ENCODE data around the gene GSG1L.

The GSG1L gene

DNA sequence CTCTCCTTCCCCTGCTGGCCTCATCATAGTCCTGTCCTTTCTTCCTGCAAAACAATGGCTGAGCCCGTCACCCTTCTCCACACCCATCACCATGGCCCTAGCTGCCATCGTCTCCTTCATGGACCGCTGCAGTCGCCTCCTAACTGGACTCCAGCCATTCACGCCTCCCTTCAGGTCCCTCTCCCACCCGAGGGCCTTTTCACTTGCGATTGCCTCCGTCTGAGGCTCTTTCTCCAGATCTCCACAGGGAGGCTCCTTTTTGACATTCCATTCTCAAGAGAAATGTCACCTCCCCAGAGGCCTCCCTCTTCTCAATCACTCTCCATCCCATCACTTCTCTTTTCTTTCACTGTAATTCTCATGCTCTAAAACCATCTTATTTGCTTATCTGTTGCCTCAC lies 23.5 kb downstream of the GSG1L start:
- Histone ChIP-seq H3K79me1 (replicated peaks; ENCODE audit: low read length, poor library complexity, severe bottlenecking) (no peaks in the 10 kb centered on the region), H4K91ac (ENCODE audit: low read length) (no peak overlapping the region), H2BK120ac (ENCODE audit: low read depth, low read length) (no peak overlapping the region), H3K27ac (ENCODE audit: low read length, poor library complexity, severe bottlenecking) (no peak overlapping the region), H3K23ac (ENCODE audit: low read length in 2 of 2) (no peak overlapping the region), H3K4ac (ENCODE audit: low read depth in 1 of 2, low read length in 2 of 2) (no peak overlapping the region), H3K18ac (ENCODE audit: low read depth in 1 of 2, low read length in 2 of 2) (no peak overlapping the region), H3K9me3 (ENCODE audit: control insufficient read depth, low read length) (no peaks in the 10 kb centered on the region), H3K4me1 (ENCODE audit: control insufficient read depth, insufficient read depth, low read depth, low read length) (no peaks in the 10 kb centered on the region), H2BK12ac (ENCODE audit: low read length in 2 of 2) (no peak overlapping the region), H3K4me2 (ENCODE audit: low read length, poor library complexity, severe bottlenecking) (no peak overlapping the region), H3K27me3 (ENCODE audit: control insufficient read depth in 1 of 2, insufficient read depth in 1 of 2, low read length in 2 of 2) (peaks cover 12 to 44% of the 10 kb centered on the region in 2 experiments), H4K8ac (ENCODE audit: low read length) (no peak overlapping the region), H3K4me3 (ENCODE audit: insufficient read depth in 1 of 2, low read depth in 1 of 2, low read length in 2 of 2) (no peak overlapping the region), H2AFZ (ENCODE audit: low read depth, low read length) (no peak overlapping the region), H3K36me3 (ENCODE audit: control insufficient read depth in 1 of 2, insufficient read depth in 2 of 2, low read depth in 1 of 2, low read length in 2 of 2) (no peaks in the 10 kb centered on the region), H2BK5ac (ENCODE audit: low read depth, low read length, poor library complexity, severe bottlenecking) (no peak overlapping the region), H3K9ac (ENCODE audit: low read length) (no peak overlapping the region), H2BK15ac (ENCODE audit: low read depth, poor library complexity, severe bottlenecking) (no peak overlapping the region), H3K14ac (ENCODE audit: low read length in 2 of 2) (no peak overlapping the region), H2AK5ac (ENCODE audit: low read length, severe bottlenecking) (no peak overlapping the region)
- WGBS = 46% methylated on average over 8 of the region's 8 CpGs
- no peak for DNase-seq

- H3K79me1 ChIP-seq (replicated peaks; ENCODE audit: low read length, poor library complexity, severe bottlenecking) = no peaks in the 10 kb centered on the region
- H2BK12ac ChIP-seq (ENCODE audit: low read length in 2 of 2) = no peak overlapping the region
- H3K36me3 ChIP-seq (ENCODE audit: control insufficient read depth in 1 of 2, insufficient read depth in 2 of 2, low read depth in 1 of 2, low read length in 2 of 2) = no peaks in the 10 kb centered on the region
- no peak overlapping the region for H4K8ac ChIP-seq (ENCODE audit: low read length)
- 94% methylated on average over 10 of the region's 10 CpGs for WGBS
- no peak for DNase-seq
- H3K23ac ChIP-seq (ENCODE audit: low read length in 2 of 2) = no peak overlapping the region
- no peak overlapping the region for H2BK120ac ChIP-seq (ENCODE audit: low read depth, low read length)
- no peak overlapping the region for H3K4me2 ChIP-seq (ENCODE audit: low read length, poor library complexity, severe bottlenecking)
- no peak overlapping the region for H3K27ac ChIP-seq (ENCODE audit: low read length, poor library complexity, severe bottlenecking)
- no peak overlapping the region for H4K91ac ChIP-seq (ENCODE audit: low read length)
- no peak overlapping the region for H2AFZ ChIP-seq (ENCODE audit: low read depth, low read length)
- H3K18ac ChIP-seq (ENCODE audit: low read depth in 1 of 2, low read length in 2 of 2) = no peak overlapping the region
- H3K9ac ChIP-seq (ENCODE audit: low read length) = no peak overlapping the region
- H2BK5ac ChIP-seq (ENCODE audit: low read depth, low read length, poor library complexity, severe bottlenecking) = no peak overlapping the region
- peaks cover 11 to 50% of the 10 kb centered on the region in 2 experiments for H3K27me3 ChIP-seq (ENCODE audit: control insufficient read depth in 1 of 2, insufficient read depth in 1 of 2, low read length in 2 of 2)
- H2AK5ac ChIP-seq (ENCODE audit: low read length, severe bottlenecking) = no peak overlapping the region
- H2BK15ac ChIP-seq (ENCODE audit: low read depth, poor library complexity, severe bottlenecking) = no peak overlapping the region
- no peak overlapping the region for H3K4me3 ChIP-seq (ENCODE audit: insufficient read depth in 1 of 2, low read depth in 1 of 2, low read length in 2 of 2)
- no peaks in the 10 kb centered on the region for H3K9me3 ChIP-seq (ENCODE audit: control insufficient read depth, low read length)
- H3K14ac ChIP-seq (ENCODE audit: low read length in 2 of 2) = no peak overlapping the region
- H3K4me1 ChIP-seq (ENCODE audit: control insufficient read depth, insufficient read depth, low read depth, low read length) = no peaks in the 10 kb centered on the region
- no peak overlapping the region for H3K4ac ChIP-seq (ENCODE audit: low read depth in 1 of 2, low read length in 2 of 2)
Observed at GRCh38 chr16:28039493-28039892, 24.0 kb downstream of the GSG1L start.

- H4K8ac ChIP-seq (ENCODE audit: low read length) = no peak overlapping the region
- H3K9me3 ChIP-seq (ENCODE audit: control insufficient read depth, low read length) = no peaks in the 10 kb centered on the region
- no peaks in the 10 kb centered on the region for H3K4me1 ChIP-seq (ENCODE audit: control insufficient read depth, insufficient read depth, low read depth, low read length)
- H2BK5ac ChIP-seq (ENCODE audit: low read depth, low read length, poor library complexity, severe bottlenecking) = no peak overlapping the region
- no peak overlapping the region for H3K27ac ChIP-seq (ENCODE audit: low read length, poor library complexity, severe bottlenecking)
- H3K4ac ChIP-seq (ENCODE audit: low read depth in 1 of 2, low read length in 2 of 2) = no peak overlapping the region
- H3K27me3 ChIP-seq (ENCODE audit: control insufficient read depth in 1 of 2, insufficient read depth in 1 of 2, low read length in 2 of 2) = peaks cover 11 to 50% of the 10 kb centered on the region in 2 experiments
- WGBS = 92% methylated on average over 11 of the region's 12 CpGs
- H3K14ac ChIP-seq (ENCODE audit: low read length in 2 of 2) = no peak overlapping the region
- no peak overlapping the region for H4K91ac ChIP-seq (ENCODE audit: low read length)
- H2AFZ ChIP-seq (ENCODE audit: low read depth, low read length) = no peak overlapping the region
- no peaks in the 10 kb centered on the region for H3K36me3 ChIP-seq (ENCODE audit: control insufficient read depth in 1 of 2, insufficient read depth in 2 of 2, low read depth in 1 of 2, low read length in 2 of 2)
- no peak overlapping the region for H2BK120ac ChIP-seq (ENCODE audit: low read depth, low read length)
- H2AK5ac ChIP-seq (ENCODE audit: low read length, severe bottlenecking) = no peak overlapping the region
- H2BK12ac ChIP-seq (ENCODE audit: low read length in 2 of 2) = no peak overlapping the region
- no peak overlapping the region for H3K18ac ChIP-seq (ENCODE audit: low read depth in 1 of 2, low read length in 2 of 2)
- H2BK15ac ChIP-seq (ENCODE audit: low read depth, poor library complexity, severe bottlenecking) = no peak overlapping the region
- no peak overlapping the region for H3K9ac ChIP-seq (ENCODE audit: low read length)
- H3K23ac ChIP-seq (ENCODE audit: low read length in 2 of 2) = no peak overlapping the region
- no peak overlapping the region for H3K4me3 ChIP-seq (ENCODE audit: insufficient read depth in 1 of 2, low read depth in 1 of 2, low read length in 2 of 2)
- no peak for DNase-seq
- no peaks in the 10 kb centered on the region for H3K79me1 ChIP-seq (replicated peaks; ENCODE audit: low read length, poor library complexity, severe bottlenecking)
- no peak overlapping the region for H3K4me2 ChIP-seq (ENCODE audit: low read length, poor library complexity, severe bottlenecking)
Observed at GRCh38 chr16:28038409-28038808, 25.1 kb downstream of the GSG1L start.

DNA sequence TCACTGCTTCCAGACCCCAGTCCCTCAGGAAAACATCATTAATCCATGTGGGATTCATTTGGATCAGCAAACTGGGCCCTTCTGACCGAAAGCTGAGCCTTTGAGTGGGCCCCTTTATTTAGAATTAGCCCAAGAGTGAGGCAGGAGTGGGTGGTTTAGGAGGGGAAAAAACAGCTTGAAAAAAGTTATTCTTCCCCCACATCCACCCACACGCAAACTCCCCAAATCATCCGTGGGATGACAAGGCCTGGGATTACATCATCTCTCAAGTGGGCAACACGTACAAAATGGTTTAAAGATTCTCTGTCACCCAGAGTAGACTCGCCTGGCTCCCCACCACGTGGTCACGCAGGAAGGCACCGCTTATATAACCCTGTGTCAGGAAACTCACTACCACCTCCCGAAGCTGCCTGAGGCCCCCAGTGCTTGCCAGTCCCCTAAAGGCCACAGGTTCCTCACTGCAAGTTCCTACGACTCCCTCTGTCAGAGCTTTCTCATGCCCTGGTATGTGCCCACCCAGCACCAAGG lies 27.6 kb downstream of the GSG1L start:
- Histone ChIP-seq H3K23ac (ENCODE audit: low read length in 2 of 2) (no peak overlapping the region), H2BK12ac (ENCODE audit: low read length in 2 of 2) (no peak overlapping the region), H2AFZ (ENCODE audit: low read depth, low read length) (no peak overlapping the region), H3K4me2 (ENCODE audit: low read length, poor library complexity, severe bottlenecking) (no peak overlapping the region), H3K4ac (ENCODE audit: low read depth in 1 of 2, low read length in 2 of 2) (no peak overlapping the region), H3K27me3 (ENCODE audit: control insufficient read depth in 1 of 2, insufficient read depth in 1 of 2, low read length in 2 of 2) (peaks cover 16 to 51% of the 10 kb centered on the region in 2 experiments), H2BK5ac (ENCODE audit: low read depth, low read length, poor library complexity, severe bottlenecking) (no peak overlapping the region), H2BK120ac (ENCODE audit: low read depth, low read length) (no peak overlapping the region), H4K8ac (ENCODE audit: low read length) (no peak overlapping the region), H3K9ac (ENCODE audit: low read length) (no peak overlapping the region), H4K91ac (ENCODE audit: low read length) (no peak overlapping the region), H3K4me3 (ENCODE audit: insufficient read depth in 1 of 2, low read depth in 1 of 2, low read length in 2 of 2) (no peak overlapping the region), H2BK15ac (ENCODE audit: low read depth, poor library complexity, severe bottlenecking) (no peak overlapping the region), H3K9me3 (ENCODE audit: control insufficient read depth, low read length) (no peaks in the 10 kb centered on the region), H3K18ac (ENCODE audit: low read depth in 1 of 2, low read length in 2 of 2) (no peak overlapping the region), H3K4me1 (ENCODE audit: control insufficient read depth, insufficient read depth, low read depth, low read length) (no peaks in the 10 kb centered on the region), H3K79me1 (replicated peaks; ENCODE audit: low read length, poor library complexity, severe bottlenecking) (no peaks in the 10 kb centered on the region), H3K27ac (ENCODE audit: low read length, poor library complexity, severe bottlenecking) (no peak overlapping the region), H3K14ac (ENCODE audit: low read length in 2 of 2) (no peak overlapping the region), H2AK5ac (ENCODE audit: low read length, severe bottlenecking) (no peak overlapping the region), H3K36me3 (ENCODE audit: control insufficient read depth in 1 of 2, insufficient read depth in 2 of 2, low read depth in 1 of 2, low read length in 2 of 2) (no peaks in the 10 kb centered on the region)
- 77% methylated on average over 8 of the region's 10 CpGs for WGBS
- no peak for DNase-seq
